Measurements from ENCODE around the gene XPR1.

GRCh38 chr1:180628646-180629045, 3.2 kb upstream of the XPR1 start:
- TF ChIP-seq CTCF (IDR thresholded peaks at IDR 0.05; ENCODE audit: low read depth, low read length) (no peak), EZH2phosphoT487 (IDR thresholded peaks at IDR 0.05; ENCODE audit: low read depth) (no peak)
